ENCODE results near the gene FAM135A. TPM values are rescaled to one million over a fixed set of nuclear protein-coding genes. Genes with fewer than 3 reads are reported as not detected.

FAM135A gene
- total and polyA plus RNA-seq, 2 of the 13 experiments (the other 11 are each of a cell fraction or from before 2014, with no cell fraction given) = 26.9 to 31.5 TPM

- TF ChIP-seq ZNF451 (CRISPR knock-in tag; IDR thresholded peaks at IDR 0.05) (peak; percentile 56; the same call in 1 of the 2 replicates), ZNF713 (CRISPR knock-in tag; IDR thresholded peaks at IDR 0.05) (no peak), ZNF777 (CRISPR knock-in tag; IDR thresholded peaks at IDR 0.05) (0 out of 2 replicates have a peak, but pooled peaks have one; percentile 18), ATF3 (CRISPR knock-in tag; IDR thresholded peaks at IDR 0.05) (no peak), GZF1 (CRISPR knock-in tag; IDR thresholded peaks at IDR 0.05) (0 out of 2 replicates have a peak, but pooled peaks have one; percentile 60), ATF4 (CRISPR knock-in tag; IDR thresholded peaks at IDR 0.05) (no peak), GMEB2 (CRISPR knock-in tag; IDR thresholded peaks at IDR 0.05; ENCODE audit: low read depth) (no peak), NR2C2 (CRISPR knock-in tag; IDR thresholded peaks at IDR 0.05; ENCODE audit: borderline replicate concordance) (peak; percentile 74), ZNF557 (CRISPR knock-in tag; IDR thresholded peaks at IDR 0.05) (no peak), RBM22 (optimal IDR thresholded peaks at IDR 0.05; ENCODE audit: low read length) (peak; percentile 30)
Measured at GRCh38 chr6:70566751-70567382, 153.6 kb downstream of the FAM135A start, which contains the start of gene SDHAF4 (continued).

GRCh38 chr6:70574643-70575042 is 161.3 kb downstream of the FAM135A start:
- in situ Hi-C loops (cut with HindIII; ENCODE audit: extremely low pct_ligation_motif_present, low pct_unique_long_range_greater_than_20kb) = no loop called here

More at GRCh38 chr6:70574643-70575042, 161.3 kb downstream of the FAM135A start:
- Histone ChIP-seq H3K4me1 (ENCODE audit: insufficient read depth, low read length) (no peaks in the 10 kb centered on the region), H3K36me3 (replicated peaks in 1 of 2; ENCODE audit: control insufficient read depth in 1 of 2, insufficient read depth in 2 of 2, low read length in 2 of 2) (no peaks in the 10 kb centered on the region), H4K20me1 (ENCODE audit: insufficient read depth, low read length) (no peaks in the 10 kb centered on the region), H3K9ac (ENCODE audit: insufficient read depth, low read depth, low read length) (no peak overlapping the region), H3K4me3 (replicated peaks in 1 of 3; ENCODE audit: insufficient read depth in 1 of 3, low read depth in 2 of 3, low read length in 3 of 3) (no peak overlapping the region), H3K9me3 (ENCODE audit: low read length) (no peaks in the 10 kb centered on the region), H2AFZ (ENCODE audit: low read length) (no peak overlapping the region), H3K4me2 (ENCODE audit: low read depth, low read length) (no peak overlapping the region), H3K79me2 (ENCODE audit: insufficient read depth, low read length) (no peaks in the 10 kb centered on the region), H3K27me3 (ENCODE audit: control insufficient read depth in 1 of 2, insufficient read depth in 2 of 2, low read length in 2 of 2) (no peaks in the 10 kb centered on the region), H3K27ac (ENCODE audit: extremely low read length, insufficient read depth, low read length) (no peak overlapping the region)
- FAIRE-seq (no peak), DNase-seq (ENCODE audit: low spot score) (no peak), ATAC-seq (no peak)
- WGBS (ENCODE audit: low lambda C conversion rate) = 100% methylated on average over 2 of the region's 2 CpGs
- POLR2A ChIA-PET = interaction anchor here (3.1 kb wide), 1 partner anchor 8 kb away, joined by 9 read pairs; the partner anchor contains the start of gene SDHAF4
- CTCF ChIA-PET (ENCODE audit: low intra/inter-chr PET ratio, low total read pairs) = no interaction called here
- BruUV-seq (replicated peaks) = no TSS peak
- intact Hi-C loops (cut with micrococcal nuclease; ENCODE audit: unreplicated experiment) = no loop called here
- TF ChIP-seq SMARCE1 (IDR thresholded peaks at IDR 0.05; ENCODE audit: borderline replicate concordance) (no peak), ZNF121 (CRISPR knock-in tag; IDR thresholded peaks at IDR 0.05) (peak; percentile 74; the same call in 1 of the 2 replicates)
